ENCODE data around the gene VWA2. TPM values are rescaled to one million over a fixed set of nuclear protein-coding genes. Genes with fewer than 3 reads are reported as not detected.

The VWA2 gene
- polyA plus RNA-seq, 1 donor from 2014 or later, result not detected

DNA sequence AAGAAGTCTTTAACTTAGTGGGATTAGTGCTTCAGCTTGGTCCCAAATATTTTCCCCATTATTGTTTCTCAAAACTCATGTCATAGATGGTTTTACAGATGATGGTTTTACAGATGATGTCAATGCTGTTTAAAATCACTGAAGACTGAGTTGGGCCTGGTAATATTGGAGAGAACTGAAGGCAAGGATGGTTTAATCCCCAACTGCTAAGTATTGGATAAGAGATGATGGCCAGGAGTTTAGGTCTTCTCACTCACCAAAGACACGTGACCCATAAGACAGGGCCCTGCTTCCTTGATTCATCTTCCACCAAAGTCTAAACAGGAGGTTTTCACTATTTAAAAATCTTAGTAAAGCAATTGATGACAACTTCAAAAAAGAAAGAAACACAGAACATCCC, 56.3 kb downstream of the VWA2 start:
- no peaks in the 10 kb centered on the region for H3K9me2 ChIP-seq (ENCODE audit: insufficient read depth, low read length)
- no peak overlapping the region for H3K4me2 ChIP-seq (ENCODE audit: low read length)
- no peaks in the 10 kb centered on the region for H3K36me3 ChIP-seq (ENCODE audit: insufficient read depth, low read length)
- H4K20me1 ChIP-seq (ENCODE audit: insufficient read depth), result no peaks in the 10 kb centered on the region
- no peaks in the 10 kb centered on the region for H3K79me2 ChIP-seq (replicated peaks; ENCODE audit: insufficient read depth, low read length)
- no peak overlapping the region for H3K9ac ChIP-seq (ENCODE audit: low read length)
- no peak overlapping the region for H2AFZ ChIP-seq (ENCODE audit: low read depth, low read length)
- no peak overlapping the region for H3K27ac ChIP-seq (ENCODE audit: low read length)
- TF ChIP-seq MXI1 (conservative IDR thresholded peaks at IDR 0.05; ENCODE audit: poor library complexity, severe bottlenecking) (no peak), CTCF (IDR thresholded peaks at IDR 0.05; ENCODE audit: poor library complexity, severe bottlenecking) (no peak), EZH2 (IDR thresholded peaks at IDR 0.05; ENCODE audit: borderline replicate concordance, insufficient read depth, low read length, poor library complexity, severe bottlenecking) (no peak), TAF1 (IDR thresholded peaks at IDR 0.05; ENCODE audit: low read depth) (no peak), RAD21 (conservative IDR thresholded peaks at IDR 0.05) (no peak)
- H3K4me3 ChIP-seq (ENCODE audit: low read length), result no peak overlapping the region
- no peaks in the 10 kb centered on the region for H3K9me3 ChIP-seq (ENCODE audit: low read length)
- no peaks in the 10 kb centered on the region for H3F3A ChIP-seq (ENCODE audit: insufficient read depth, low read length, poor library complexity, severe bottlenecking)
- no peaks in the 10 kb centered on the region for H3K27me3 ChIP-seq (ENCODE audit: insufficient read depth, low read depth, low read length)

DNA sequence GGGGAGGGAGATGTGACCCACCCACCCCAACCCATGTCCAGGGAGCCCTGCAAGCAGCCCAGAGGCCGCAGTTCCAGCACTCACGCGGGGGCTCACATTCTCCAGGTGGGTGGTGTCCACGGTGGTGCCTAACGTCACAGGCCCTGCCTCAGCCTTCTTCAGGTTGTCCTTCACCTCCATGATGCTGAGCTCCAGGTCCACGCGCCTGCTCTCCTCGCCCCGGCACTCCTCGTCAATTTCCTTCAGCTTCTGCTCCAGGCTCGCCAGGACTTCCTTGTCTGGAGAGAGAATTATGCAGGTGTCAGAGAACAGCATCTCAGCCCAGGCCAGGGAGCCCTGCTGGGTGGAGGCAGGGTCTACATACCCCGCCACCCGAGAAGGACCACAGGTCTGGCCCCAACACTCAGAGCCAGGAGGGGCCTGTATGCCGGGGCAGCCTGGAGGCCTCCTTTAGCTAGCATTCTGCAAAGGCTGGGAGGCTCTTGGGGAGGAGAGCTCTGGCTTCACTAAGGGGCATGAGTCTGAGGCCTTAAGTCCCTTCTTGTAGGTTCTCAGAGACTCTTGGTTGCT, 58.2 kb downstream of the VWA2 start:
- Histone ChIP-seq H3K27me3 (ENCODE audit: insufficient read depth, low read depth, low read length) (no peaks in the 10 kb centered on the region), H3K79me2 (replicated peaks; ENCODE audit: insufficient read depth, low read length) (no peaks in the 10 kb centered on the region), H3K27ac (ENCODE audit: low read length) (no peak overlapping the region), H3K4me3 (ENCODE audit: low read length) (no peak overlapping the region), H2AFZ (ENCODE audit: low read depth, low read length) (no peak overlapping the region), H3K4me2 (ENCODE audit: low read length) (no peak overlapping the region), H3K9ac (ENCODE audit: low read length) (no peak overlapping the region), H3F3A (ENCODE audit: insufficient read depth, low read length, poor library complexity, severe bottlenecking) (no peaks in the 10 kb centered on the region), H4K20me1 (ENCODE audit: insufficient read depth) (no peaks in the 10 kb centered on the region), H3K9me2 (ENCODE audit: insufficient read depth, low read length) (no peaks in the 10 kb centered on the region), H3K36me3 (ENCODE audit: insufficient read depth, low read length) (no peaks in the 10 kb centered on the region), H3K9me3 (ENCODE audit: low read length) (no peaks in the 10 kb centered on the region)
- TF ChIP-seq MXI1 (conservative IDR thresholded peaks at IDR 0.05; ENCODE audit: poor library complexity, severe bottlenecking), result no peak
- TF ChIP-seq, protein P1, sequence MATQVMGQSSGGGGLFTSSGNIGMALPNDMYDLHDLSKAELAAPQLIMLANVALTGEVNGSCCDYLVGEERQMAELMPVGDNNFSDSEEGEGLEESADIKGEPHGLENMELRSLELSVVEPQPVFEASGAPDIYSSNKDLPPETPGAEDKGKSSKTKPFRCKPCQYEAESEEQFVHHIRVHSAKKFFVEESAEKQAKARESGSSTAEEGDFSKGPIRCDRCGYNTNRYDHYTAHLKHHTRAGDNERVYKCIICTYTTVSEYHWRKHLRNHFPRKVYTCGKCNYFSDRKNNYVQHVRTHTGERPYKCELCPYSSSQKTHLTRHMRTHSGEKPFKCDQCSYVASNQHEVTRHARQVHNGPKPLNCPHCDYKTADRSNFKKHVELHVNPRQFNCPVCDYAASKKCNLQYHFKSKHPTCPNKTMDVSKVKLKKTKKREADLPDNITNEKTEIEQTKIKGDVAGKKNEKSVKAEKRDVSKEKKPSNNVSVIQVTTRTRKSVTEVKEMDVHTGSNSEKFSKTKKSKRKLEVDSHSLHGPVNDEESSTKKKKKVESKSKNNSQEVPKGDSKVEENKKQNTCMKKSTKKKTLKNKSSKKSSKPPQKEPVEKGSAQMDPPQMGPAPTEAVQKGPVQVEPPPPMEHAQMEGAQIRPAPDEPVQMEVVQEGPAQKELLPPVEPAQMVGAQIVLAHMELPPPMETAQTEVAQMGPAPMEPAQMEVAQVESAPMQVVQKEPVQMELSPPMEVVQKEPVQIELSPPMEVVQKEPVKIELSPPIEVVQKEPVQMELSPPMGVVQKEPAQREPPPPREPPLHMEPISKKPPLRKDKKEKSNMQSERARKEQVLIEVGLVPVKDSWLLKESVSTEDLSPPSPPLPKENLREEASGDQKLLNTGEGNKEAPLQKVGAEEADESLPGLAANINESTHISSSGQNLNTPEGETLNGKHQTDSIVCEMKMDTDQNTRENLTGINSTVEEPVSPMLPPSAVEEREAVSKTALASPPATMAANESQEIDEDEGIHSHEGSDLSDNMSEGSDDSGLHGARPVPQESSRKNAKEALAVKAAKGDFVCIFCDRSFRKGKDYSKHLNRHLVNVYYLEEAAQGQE (IDR thresholded peaks at IDR 0.05; ENCODE audit: borderline replicate concordance), result no peak
- no peak for TF ChIP-seq EP300 (conservative IDR thresholded peaks at IDR 0.05; ENCODE audit: poor library complexity, severe bottlenecking)
- no peak for TF ChIP-seq CTCF (IDR thresholded peaks at IDR 0.05; ENCODE audit: poor library complexity, severe bottlenecking)
- TF ChIP-seq EZH2 (IDR thresholded peaks at IDR 0.05; ENCODE audit: borderline replicate concordance, insufficient read depth, low read length, poor library complexity, severe bottlenecking), result no peak
- no peak for TF ChIP-seq SMC3 (conservative IDR thresholded peaks at IDR 0.05; ENCODE audit: poor library complexity)
- no peak for TF ChIP-seq POLR2AphosphoS5 (IDR thresholded peaks at IDR 0.05)
- TF ChIP-seq RAD21 (conservative IDR thresholded peaks at IDR 0.05), result no peak
- TF ChIP-seq TAF1 (IDR thresholded peaks at IDR 0.05; ENCODE audit: low read depth), result no peak

Measured in neural cell (in vitro differentiated cells).